Naive B cell (primary cell): Measurements from ENCODE around the gene CASK. TPM values are rescaled to one million over a fixed set of nuclear protein-coding genes. Genes with fewer than 3 reads are reported as not detected.

ENCODE experiments used
- ATAC-seq, 2 donors: fragments of 150-1000 bp; cut with Tn5 transposase; 2 replicates each; pipeline ENCODE4 v1.10.0; 2021; ENCODE audit warnings: low read depth in 2 of 2, mild to moderate bottlenecking in 2 of 2, moderate library complexity in 2 of 2
- DNase-seq: peaks from one replicate; pipeline ENCODE4 v3.0.0; 2022
- H3K27ac Mint-ChIP-seq, 6 donors: one replicate each; pipeline ENCODE4 v1.8.0; 2020 to 2022; ENCODE audit warnings: mild to moderate bottlenecking in 6 of 6, mixed read lengths in 6 of 6, moderate library complexity in 5 of 6, inconsistent platforms in 2 of 6
- H3K27me3 Mint-ChIP-seq, 3 donors: one replicate each; pipeline ENCODE4 v1.8.0; 2021 to 2022; ENCODE audit warnings: mixed read lengths in 3 of 3, mild to moderate bottlenecking in 1 of 3
- H3K36me3 Mint-ChIP-seq, 2 donors: one replicate each; pipeline ENCODE4 v1.8.0; 2020 to 2022; ENCODE audit warnings: mixed read lengths in 2 of 2, inconsistent platforms in 1 of 2, mild to moderate bottlenecking in 1 of 2
- H3K4me1 Mint-ChIP-seq, 3 donors: one replicate each; pipeline ENCODE4 v1.8.0; 2020 to 2022; ENCODE audit warnings: mixed read lengths in 3 of 3, inconsistent platforms in 1 of 3, mild to moderate bottlenecking in 1 of 3, moderate library complexity in 1 of 3
- H3K4me3 Mint-ChIP-seq, 8 donors: one replicate each; pipeline ENCODE4 v1.8.0; 2020 to 2022; ENCODE audit warnings: mild to moderate bottlenecking in 8 of 8, mixed read lengths in 8 of 8, moderate library complexity in 8 of 8, inconsistent platforms in 2 of 8
- H3K9me3 Mint-ChIP-seq, 7 donors: one replicate each; pipeline ENCODE4 v1.8.0; 2020 to 2022; ENCODE audit warnings: mixed read lengths in 7 of 7, mild to moderate bottlenecking in 5 of 7, inconsistent platforms in 2 of 7, moderate library complexity in 1 of 7
- polyA plus RNA-seq, 6 donors: library from polyadenylated mRNA; unstranded; fragments of 300-500 nt; fragmentation: Illumina TruSeq; gene quantifications; one replicate each; pipeline ENCODE4 v1.2.3, GENCODE V29; 2021; ENCODE audit warnings: low read depth in 6 of 6

The CASK gene
- polyA plus RNA-seq, 6 donors from 2014 or later = 2.6 to 10.8 (median 6.2) TPM

DNA sequence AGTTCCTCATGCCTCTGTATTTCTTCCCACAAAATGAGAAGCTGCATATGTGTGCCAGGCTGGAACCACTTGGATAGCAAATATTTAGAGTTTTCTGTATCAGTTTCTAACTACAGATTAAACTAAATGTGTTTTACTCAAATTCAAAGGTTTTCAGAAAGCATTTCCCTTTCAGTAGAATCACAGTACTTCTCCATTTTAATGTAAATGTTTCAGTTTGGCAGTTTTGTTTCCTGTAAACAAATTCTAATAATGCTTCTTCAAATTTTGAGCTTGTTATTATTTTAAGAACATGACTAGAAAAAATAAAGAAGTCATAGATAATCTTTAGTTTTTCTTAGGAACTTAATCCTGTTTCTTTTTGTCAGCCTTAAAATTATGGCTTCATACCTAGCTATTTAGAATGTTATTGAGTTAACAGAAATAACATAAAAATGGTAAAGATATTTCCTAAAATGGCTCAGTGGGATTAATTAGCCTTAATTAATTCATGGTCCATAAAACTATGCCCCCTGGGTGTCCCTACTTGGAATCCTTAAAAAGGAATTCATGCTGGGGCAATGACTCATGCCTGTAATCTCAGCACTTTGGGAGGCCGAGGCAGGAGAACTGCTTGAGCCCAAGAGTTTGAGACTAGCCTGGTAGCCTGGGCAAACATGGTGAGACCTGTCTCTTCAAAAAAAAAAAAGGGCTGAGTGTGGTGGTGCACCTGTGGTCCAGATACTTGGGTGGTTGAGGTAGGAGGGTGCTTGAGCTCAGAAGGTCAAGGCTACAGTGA lies 318.4 kb downstream of the CASK start:
- Mint-ChIP-seq H3K9me3 (peaks cover 0 to 4% (median 0%) of the 10 kb centered on the region in 7 donors), H3K4me3 (peak overlapping the region in 3 of 8 donors; percentile 9 to 32 (median 20)), H3K36me3 (peaks cover 0 to 8% of the 10 kb centered on the region in 2 donors), H3K27ac (peak overlapping the region in 3 of 6 donors; percentile 30 to 81 (median 70)), H3K27me3 (no peaks in the 10 kb centered on the region), H3K4me1 (peaks cover 0 to 18% (median 5%) of the 10 kb centered on the region in 3 donors)
- ATAC-seq (no peak), DNase-seq (no peak)

DNA sequence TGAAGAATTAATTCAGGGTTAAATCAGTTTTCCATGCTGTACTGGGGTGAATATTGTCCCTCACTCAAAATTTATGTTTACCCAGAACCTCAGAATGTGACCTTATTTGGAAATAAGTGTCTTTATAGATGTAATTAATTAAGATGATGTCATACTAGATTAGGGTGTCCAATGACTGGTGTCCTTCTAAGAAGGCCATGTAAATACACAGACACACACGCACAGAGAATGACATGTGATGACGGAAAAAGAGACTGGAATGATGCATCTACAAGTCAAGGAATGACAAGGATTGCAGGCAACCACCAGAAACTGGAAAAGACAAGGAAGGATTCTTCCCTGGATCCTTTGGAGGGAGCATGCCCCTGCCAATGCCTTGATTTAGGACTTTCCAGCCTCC lies 319.2 kb downstream of the CASK start:
- Mint-ChIP-seq H3K27me3 (no peaks in the 10 kb centered on the region), H3K27ac (peak overlapping the region in 1 of 6 donors; percentile 11), H3K36me3 (peaks cover 0 to 8% of the 10 kb centered on the region in 2 donors), H3K9me3 (peaks cover 0 to 4% (median 0%) of the 10 kb centered on the region in 7 donors), H3K4me1 (peaks cover 0 to 14% (median 5%) of the 10 kb centered on the region in 3 donors), H3K4me3 (no peak overlapping the region)
- DNase-seq = no peak
- ATAC-seq = no peak

DNA sequence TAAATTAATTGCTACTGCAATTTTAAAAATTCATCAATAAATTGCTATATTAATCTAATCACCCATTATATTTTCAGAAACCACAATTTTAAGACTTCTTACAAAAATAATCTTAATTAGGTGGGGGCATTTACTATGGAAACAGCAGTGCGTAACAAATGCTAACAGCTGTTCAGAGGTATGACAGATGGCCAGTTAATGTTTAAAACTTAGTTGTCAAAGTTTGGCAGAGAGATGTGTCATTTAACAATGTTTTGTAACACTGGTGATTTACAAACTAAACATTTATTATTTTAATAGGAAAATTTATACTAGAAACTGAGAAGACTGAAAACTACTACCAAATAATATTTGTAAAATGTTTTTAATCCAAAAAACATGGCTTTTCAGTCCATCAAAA lies 319.8 kb downstream of the CASK start:
- H3K27me3 Mint-ChIP-seq = no peaks in the 10 kb centered on the region
- peak overlapping the region in 1 of 6 donors; percentile 11 for H3K27ac Mint-ChIP-seq
- peaks cover 0 to 8% of the 10 kb centered on the region in 2 donors for H3K36me3 Mint-ChIP-seq
- H3K4me3 Mint-ChIP-seq = no peak overlapping the region
- DNase-seq = no peak
- H3K9me3 Mint-ChIP-seq = peaks cover 0 to 4% (median 0%) of the 10 kb centered on the region in 7 donors
- ATAC-seq = no peak
- H3K4me1 Mint-ChIP-seq = peaks cover 0 to 14% (median 5%) of the 10 kb centered on the region in 3 donors

DNA sequence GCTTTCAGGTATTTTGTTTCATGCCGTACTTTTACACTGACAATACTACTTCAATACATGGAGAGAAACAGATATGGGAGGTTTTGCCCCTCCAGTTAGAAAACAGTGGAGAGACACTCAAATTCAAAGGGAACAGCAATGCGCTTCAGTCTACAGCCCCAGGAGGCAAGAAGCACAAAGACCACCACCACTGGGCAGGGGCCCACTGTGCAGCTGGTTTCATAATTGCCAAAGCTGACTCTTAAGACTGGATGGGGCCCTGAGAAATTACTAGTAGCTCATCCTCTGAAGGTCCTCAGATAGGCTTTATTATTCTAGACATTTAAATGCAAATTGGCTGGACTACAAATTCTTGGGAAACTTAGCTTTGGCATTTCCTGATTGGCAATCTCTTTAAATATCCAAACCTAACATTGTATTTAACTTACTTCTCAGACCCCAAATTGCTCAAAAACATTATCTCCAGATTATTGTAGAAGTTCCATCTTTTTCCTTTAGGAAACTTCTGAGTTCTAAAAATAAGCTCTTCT lies 320.5 kb downstream of the CASK start:
- Mint-ChIP-seq H3K27ac (no peak overlapping the region), H3K27me3 (no peaks in the 10 kb centered on the region)

DNA sequence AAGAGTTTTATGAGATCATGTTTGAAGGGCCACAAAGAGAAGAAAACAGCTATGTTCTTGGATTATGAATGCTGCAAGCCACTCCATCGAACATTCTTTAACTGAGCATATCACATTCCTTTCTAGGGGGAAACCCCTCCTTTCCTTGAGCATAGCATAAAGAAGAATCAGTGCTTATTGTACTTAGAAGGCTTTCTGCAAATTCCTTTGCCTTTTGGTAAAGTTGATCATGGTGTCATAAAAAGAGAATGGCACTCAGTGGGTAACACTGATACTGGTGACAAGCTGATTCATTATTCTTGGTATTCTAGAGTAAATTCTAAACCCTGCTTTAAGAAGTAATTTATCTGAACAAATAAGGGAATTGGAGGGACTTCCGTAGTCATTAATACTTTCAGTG lies 323.1 kb downstream of the CASK start:
- H3K4me3 Mint-ChIP-seq = no peak overlapping the region
- peaks cover 9 to 28% (median 10%) of the 10 kb centered on the region in 3 donors for H3K4me1 Mint-ChIP-seq
- no peaks in the 10 kb centered on the region for H3K27me3 Mint-ChIP-seq
- H3K9me3 Mint-ChIP-seq = peaks cover 0 to 4% (median 2%) of the 10 kb centered on the region in 7 donors
- H3K36me3 Mint-ChIP-seq = peaks cover 0 to 8% of the 10 kb centered on the region in 2 donors
- no peak for DNase-seq
- no peak for ATAC-seq
- H3K27ac Mint-ChIP-seq = no peak overlapping the region

More for the DNA sequence above, 320.5 kb downstream of the CASK start:
- ATAC-seq (no peak), DNase-seq (no peak)
- H3K4me3 Mint-ChIP-seq = no peak overlapping the region
- peaks cover 0 to 4% (median 0%) of the 10 kb centered on the region in 7 donors for H3K9me3 Mint-ChIP-seq
- H3K4me1 Mint-ChIP-seq = peaks cover 0 to 15% (median 5%) of the 10 kb centered on the region in 3 donors
- peaks cover 0 to 8% of the 10 kb centered on the region in 2 donors for H3K36me3 Mint-ChIP-seq

DNA sequence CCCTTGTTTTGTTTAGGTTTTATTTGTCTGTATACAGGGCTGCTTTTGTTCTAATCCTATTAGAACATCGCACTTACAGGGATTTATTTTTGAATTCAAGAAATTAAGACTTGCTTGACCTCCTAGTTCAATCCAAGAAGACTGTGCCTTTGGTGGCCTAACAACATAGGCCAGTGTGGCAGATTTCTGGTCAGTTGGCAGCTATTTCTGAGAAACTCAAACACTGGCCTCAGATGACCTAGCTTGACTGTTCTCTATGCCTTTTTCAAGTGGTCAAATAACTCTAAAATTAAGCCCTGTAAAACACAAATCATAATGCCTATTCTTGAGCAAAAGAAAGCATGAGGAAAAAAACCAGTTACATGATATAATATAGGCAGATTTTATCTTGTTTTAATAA lies 323.8 kb downstream of the CASK start:
- no peak for DNase-seq
- no peak for ATAC-seq
- Mint-ChIP-seq H3K27ac (no peak overlapping the region), H3K4me1 (peaks cover 9 to 29% (median 10%) of the 10 kb centered on the region in 3 donors), H3K4me3 (no peak overlapping the region), H3K27me3 (no peaks in the 10 kb centered on the region), H3K36me3 (peaks cover 0 to 8% of the 10 kb centered on the region in 2 donors), H3K9me3 (peaks cover 0 to 4% (median 2%) of the 10 kb centered on the region in 7 donors)

DNA sequence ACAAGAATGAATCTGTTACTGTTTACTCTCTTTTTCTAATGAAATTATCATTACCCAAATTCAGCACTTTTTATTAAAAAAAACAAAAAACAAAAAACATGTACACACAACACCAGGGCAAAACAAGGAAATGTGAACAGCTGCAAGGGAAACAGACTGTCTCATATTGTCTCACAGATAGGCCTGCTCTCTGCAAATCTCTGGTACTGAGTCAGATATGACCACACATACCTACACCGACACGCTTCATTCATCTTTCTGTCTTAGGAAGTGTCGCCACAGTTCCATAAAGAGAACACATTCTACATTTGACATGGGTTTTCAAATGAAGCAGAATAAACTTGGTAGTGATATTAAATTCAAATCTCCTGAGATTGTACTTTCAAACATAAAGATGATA lies 326.8 kb downstream of the CASK start:
- peaks cover 4 to 27% (median 10%) of the 10 kb centered on the region in 3 donors for H3K4me1 Mint-ChIP-seq
- no peaks in the 10 kb centered on the region for H3K27me3 Mint-ChIP-seq
- peak; percentile 7 for DNase-seq
- peak overlapping the region in 3 of 8 donors; percentile 18 to 65 (median 23) for H3K4me3 Mint-ChIP-seq
- ATAC-seq = peak; percentile 72 to 82
- H3K9me3 Mint-ChIP-seq = peaks cover 0 to 4% (median 2%) of the 10 kb centered on the region in 7 donors
- peak overlapping the region in 3 of 6 donors; percentile 23 to 71 (median 25) for H3K27ac Mint-ChIP-seq
- peaks cover 0 to 8% of the 10 kb centered on the region in 2 donors for H3K36me3 Mint-ChIP-seq

DNA sequence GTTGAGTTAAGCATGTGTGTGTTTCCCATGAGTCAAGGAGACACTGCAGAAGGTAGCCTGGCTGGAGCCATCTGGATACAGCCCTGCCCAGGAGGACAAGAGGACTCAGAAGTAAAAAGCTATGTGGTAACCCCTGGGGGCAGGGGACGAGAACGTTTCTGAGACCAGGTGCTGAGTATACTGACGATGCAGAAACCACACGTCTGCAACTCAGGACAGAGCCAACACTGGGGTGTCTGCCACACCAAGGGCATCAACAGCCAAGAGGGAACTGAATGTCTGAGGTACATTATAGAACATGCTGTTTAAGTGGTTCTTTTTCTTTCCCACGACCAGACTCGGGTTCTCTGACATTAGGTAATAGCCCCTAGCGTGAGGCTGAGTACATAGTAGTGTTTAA lies 328.7 kb downstream of the CASK start:
- no peak for DNase-seq
- Mint-ChIP-seq H3K9me3 (peaks cover 0 to 2% (median 0%) of the 10 kb centered on the region in 7 donors), H3K4me3 (no peak overlapping the region), H3K36me3 (no peaks in the 10 kb centered on the region), H3K27me3 (no peaks in the 10 kb centered on the region), H3K4me1 (peaks cover 4 to 27% (median 10%) of the 10 kb centered on the region in 3 donors), H3K27ac (no peak overlapping the region)
- ATAC-seq = peak in 1 of 2 donors; percentile 59

DNA sequence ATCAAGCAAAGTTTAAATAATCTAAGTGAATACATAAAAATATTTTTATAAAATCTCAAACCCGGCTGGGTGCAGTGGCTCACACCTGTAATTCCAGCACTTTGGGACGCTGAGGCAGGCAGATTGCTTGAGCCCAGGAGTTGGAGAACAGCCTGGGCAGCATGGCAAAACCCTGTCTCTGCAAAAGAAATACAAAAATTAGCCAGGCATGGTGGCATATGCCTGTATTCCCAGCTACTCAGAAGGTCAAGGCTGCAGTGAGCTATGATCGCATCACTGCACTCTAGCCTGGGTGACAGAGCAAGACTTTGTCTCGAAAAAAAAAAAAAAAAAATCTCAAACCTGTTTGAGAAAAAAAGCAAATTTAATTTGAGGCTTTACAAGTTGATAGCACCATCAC lies 331.4 kb downstream of the CASK start:
- Mint-ChIP-seq H3K27me3 (no peaks in the 10 kb centered on the region), H3K27ac (no peak overlapping the region), H3K9me3 (peaks cover 0 to 2% (median 0%) of the 10 kb centered on the region in 7 donors), H3K4me1 (peaks cover 4 to 19% (median 9%) of the 10 kb centered on the region in 3 donors), H3K36me3 (no peaks in the 10 kb centered on the region), H3K4me3 (no peak overlapping the region)
- DNase-seq (no peak), ATAC-seq (no peak)

DNA sequence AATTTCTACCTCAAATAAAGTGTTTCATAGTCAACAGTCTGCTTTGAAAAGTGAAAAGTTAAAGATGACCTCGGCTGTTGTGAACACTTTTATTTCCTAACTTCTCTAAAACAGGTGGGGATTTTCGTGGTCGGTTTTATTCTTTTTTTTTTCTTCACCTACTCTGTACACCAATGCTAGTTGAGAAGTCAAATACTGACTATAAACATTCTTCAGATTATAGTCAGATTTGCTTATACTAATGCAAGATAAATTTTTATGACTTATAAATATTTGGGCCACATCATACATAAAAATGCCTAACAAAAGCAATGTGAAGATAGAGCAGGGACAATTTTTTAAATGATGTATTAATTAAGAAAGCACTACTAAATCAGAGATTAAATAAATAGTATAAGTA lies 332.7 kb downstream of the CASK start:
- no peak for DNase-seq
- no peaks in the 10 kb centered on the region for H3K9me3 Mint-ChIP-seq

DNA sequence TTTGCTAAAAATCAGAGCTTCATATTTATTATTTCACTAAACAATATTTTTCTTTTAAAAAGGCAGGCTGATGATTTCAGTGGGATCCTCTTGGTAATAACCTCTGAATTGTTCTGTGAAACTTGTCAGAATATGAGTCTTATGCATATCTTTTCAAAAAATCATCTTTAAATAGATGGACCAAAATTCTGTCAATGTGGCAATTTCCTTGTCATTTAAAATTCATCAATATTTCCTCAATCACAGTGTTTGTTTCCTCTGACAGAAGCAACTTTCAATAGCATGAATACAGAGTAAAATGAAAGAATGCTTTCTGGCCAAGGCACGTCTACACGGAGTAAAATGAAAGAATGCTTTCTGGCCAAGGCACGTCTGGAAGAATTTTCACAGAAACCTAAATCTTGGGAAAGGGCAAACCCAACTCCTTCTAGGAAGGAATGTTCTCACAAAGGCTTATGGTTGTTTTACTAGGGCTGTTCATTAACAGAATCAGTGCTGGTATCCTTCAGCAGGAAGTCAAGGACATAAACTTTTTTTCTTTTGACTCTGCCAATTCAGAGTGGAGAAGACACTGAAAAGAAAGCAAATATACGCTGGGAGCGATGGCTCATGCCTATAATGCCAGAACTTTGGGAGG lies 333.6 kb downstream of the CASK start:
- no peak for DNase-seq
- H3K27ac Mint-ChIP-seq = no peak overlapping the region

More for the DNA sequence above, 332.7 kb downstream of the CASK start:
- H3K4me1 Mint-ChIP-seq = peaks cover 0 to 10% (median 0%) of the 10 kb centered on the region in 3 donors
- no peaks in the 10 kb centered on the region for H3K36me3 Mint-ChIP-seq
- no peak overlapping the region for H3K4me3 Mint-ChIP-seq
- H3K27me3 Mint-ChIP-seq = no peaks in the 10 kb centered on the region
- peak overlapping the region in 1 of 6 donors; percentile 18 for H3K27ac Mint-ChIP-seq
- ATAC-seq = no peak

DNA sequence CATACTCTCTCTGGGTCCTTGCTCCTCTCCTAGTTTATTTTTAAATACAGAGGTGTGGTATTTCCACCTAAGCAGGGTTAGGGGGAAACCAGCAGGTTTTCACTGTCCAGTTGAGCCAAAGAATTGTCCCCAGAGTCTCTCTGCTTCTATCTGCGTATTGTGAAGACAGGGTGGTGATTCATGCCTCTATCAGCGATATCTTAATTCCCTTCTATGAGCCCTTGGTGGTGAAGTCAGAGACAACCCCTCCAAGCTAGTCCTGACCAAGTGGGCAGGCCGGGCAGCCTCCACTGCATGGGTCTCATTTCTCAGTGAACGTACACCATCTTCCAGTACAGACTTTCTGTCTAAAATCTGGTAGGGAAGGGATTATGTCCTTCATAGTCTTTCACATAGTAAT lies 335.1 kb downstream of the CASK start:
- DNase-seq (no peak), ATAC-seq (no peak)
- H3K27me3 Mint-ChIP-seq = no peaks in the 10 kb centered on the region
- peaks cover 0 to 2% (median 0%) of the 10 kb centered on the region in 7 donors for H3K9me3 Mint-ChIP-seq
- peaks cover 0 to 7% of the 10 kb centered on the region in 2 donors for H3K36me3 Mint-ChIP-seq
- no peak overlapping the region for H3K27ac Mint-ChIP-seq
- no peaks in the 10 kb centered on the region for H3K4me1 Mint-ChIP-seq
- H3K4me3 Mint-ChIP-seq = no peak overlapping the region

More for the DNA sequence above, 333.6 kb downstream of the CASK start:
- no peak overlapping the region for H3K4me3 Mint-ChIP-seq
- H3K9me3 Mint-ChIP-seq = no peaks in the 10 kb centered on the region
- no peaks in the 10 kb centered on the region for H3K27me3 Mint-ChIP-seq
- no peak for ATAC-seq
- H3K4me1 Mint-ChIP-seq = peaks cover 0 to 5% (median 0%) of the 10 kb centered on the region in 3 donors
- H3K36me3 Mint-ChIP-seq = peaks cover 0 to 5% of the 10 kb centered on the region in 2 donors

DNA sequence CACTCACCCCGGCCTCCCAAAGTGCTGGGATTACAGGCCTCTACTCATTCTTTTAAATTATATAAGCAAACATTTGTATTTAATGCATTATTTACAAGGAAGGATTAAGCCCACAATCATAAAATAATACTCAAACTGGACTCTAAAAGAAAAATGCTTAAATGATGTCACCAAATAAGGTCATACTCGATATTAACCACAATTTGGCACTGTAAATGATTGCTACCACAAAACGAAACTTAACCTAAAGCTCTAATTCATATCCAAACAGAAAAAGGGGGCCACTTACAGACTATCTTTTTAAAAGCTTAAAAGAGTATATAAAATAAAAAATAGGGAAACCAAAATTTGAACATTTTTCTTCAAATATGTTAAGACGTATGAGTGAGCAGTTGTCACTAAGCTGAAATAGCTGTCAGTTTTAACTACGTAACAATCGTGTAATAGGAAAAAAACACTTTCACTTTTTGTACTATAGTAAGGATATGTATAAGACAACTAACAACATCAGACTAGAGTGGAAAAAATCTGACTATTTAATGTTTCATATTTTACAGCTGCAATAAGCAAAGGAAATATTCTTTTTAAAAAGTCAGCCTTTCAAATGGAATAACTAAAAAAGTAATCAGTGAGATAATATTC lies 342.8 kb downstream of the CASK start:
- H3K27ac Mint-ChIP-seq = peak overlapping the region in 1 of 6 donors; percentile 46
- peaks cover 0 to 2% (median 0%) of the 10 kb centered on the region in 7 donors for H3K9me3 Mint-ChIP-seq
- peaks cover 12 to 14% of the 10 kb centered on the region in 2 donors for H3K36me3 Mint-ChIP-seq
- H3K27me3 Mint-ChIP-seq = no peaks in the 10 kb centered on the region
- ATAC-seq (peak; percentile 41 to 48), DNase-seq (no peak)
- peak overlapping the region in 6 of 8 donors; percentile 24 to 78 (median 30) for H3K4me3 Mint-ChIP-seq
- H3K4me1 Mint-ChIP-seq = peaks cover 0 to 4% (median 0%) of the 10 kb centered on the region in 3 donors
